HS-27A (cell line): ENCODE measurements around the gene ZSCAN10.

Source experiments
- DNase-seq: peaks from one replicate; pipeline ENCODE4 v3.0.0-alpha.2; 2012; ENCODE audit warnings: low read depth, missing footprints

The ZSCAN10 gene

DNA sequence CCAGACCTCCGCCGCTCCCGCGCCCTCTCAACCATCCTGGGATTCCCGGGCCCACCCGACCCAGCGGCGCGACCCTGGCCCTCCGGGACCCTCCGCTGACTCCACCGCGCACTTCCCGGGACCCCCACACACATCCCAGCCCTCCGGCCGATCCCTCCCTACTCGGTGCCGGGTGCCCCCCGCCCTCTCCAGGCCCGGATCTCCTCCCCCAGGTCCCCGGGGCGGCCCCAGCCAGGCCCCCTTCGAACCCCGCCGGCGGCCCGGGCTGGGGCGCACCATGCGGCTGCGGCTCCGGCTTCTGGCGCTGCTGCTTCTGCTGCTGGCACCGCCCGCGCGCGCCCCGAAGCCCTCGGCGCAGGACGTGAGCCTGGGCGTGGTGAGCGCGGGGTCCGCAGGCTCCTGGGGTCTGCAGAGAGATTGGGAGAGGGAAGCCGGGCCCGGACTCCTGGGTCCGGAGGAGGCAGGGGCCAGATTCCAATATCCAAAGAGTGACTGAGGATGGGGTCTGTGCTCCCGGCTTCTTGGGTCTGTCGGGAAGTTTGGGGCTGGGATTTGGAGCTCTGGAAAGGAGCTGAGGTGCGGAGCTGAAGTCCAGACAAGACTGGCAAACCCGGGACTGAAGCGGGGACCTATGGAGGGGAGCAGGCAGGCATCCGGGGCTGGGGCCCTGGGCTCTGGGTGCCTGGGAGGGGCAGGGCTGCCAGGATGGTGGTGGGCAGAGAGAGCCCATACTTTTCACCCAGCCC, 52.3 kb downstream of the ZSCAN10 start:
- no peak for DNase-seq

DNA sequence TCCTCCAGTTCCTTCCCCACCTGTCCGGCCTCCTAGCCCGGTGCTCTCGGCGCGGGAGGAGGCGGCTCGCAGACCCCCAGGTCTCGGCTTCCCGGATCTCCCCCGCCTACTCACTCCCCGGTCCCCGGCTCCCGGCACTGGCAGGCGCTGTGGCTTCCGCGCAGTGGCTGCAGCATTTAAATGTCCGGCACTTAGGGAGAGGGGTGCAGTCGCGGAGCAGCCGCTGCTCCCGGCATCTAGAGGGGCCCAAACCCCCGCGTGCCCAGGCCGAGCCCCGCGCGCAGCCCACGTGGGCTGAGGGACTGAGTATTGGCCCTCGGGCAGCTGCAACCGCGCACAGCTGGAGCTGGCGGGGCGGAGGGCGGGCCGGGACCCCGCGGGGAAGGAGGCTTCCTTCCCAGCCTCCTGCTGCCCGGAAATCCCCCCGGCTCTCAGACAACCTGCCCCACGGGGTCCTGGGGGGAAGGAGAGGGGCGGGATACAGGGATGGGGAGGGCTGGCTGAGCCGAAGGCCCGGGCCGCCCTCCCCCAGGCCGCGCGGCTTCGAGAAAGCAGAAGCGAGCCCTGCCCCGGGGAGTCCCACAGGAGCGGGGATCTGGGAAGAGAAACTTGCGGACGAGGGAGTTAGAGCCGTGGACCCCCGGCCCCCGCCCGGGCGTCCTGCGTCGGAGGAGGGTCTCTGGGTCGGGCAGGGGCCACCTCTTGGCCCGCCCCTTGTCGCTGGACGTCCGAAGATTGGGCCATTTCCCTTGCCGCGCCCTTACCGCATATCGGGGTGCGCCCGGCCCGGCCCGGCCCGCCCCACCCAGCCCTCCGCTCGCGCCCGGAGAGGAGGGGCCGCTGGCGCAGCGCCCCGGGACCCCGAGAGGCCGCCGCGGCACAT, 53.1 kb downstream of the ZSCAN10 start, which contains the start of gene MMP25:
TSS of gene MMP25 (plus strand) at position 804 of the 883 bp plus-strand sequence. CDS start 357 bp downstream, outside the sequence.
- DNase-seq, result no peak

- no peak for DNase-seq
Observed at GRCh38 chr16:3044708-3045107, 54.4 kb downstream of the ZSCAN10 start.

GRCh38 chr16:3042376-3042775, 56.7 kb downstream of the ZSCAN10 start:
- DNase-seq, result no peak

- no peak for DNase-seq
Observed at GRCh38 chr16:3038896-3039295, 60.2 kb downstream of the ZSCAN10 start.
